H9 (cell line): ENCODE measurements around the gene CHDH. TPM values are rescaled to one million over a fixed set of nuclear protein-coding genes. Genes with fewer than 3 reads are reported as not detected.

Experiments used
- DNase-seq: peaks from one replicate; pipeline ENCODE4 v3.0.0-alpha.2; 2017
- H2AFZ ChIP-seq: one replicate; pipeline ENCODE4 v1.6.1; 2013; ENCODE audit warnings: mild to moderate bottlenecking, low read length, control low read depth, moderate library complexity
- H2AK5ac ChIP-seq: 2 replicates; pipeline ENCODE4 v1.6.1; 2013; ENCODE audit warnings: low read length, control low read depth, mixed read lengths; ENCODE audit not compliant: insufficient read length
- H2BK120ac ChIP-seq: one replicate; pipeline ENCODE4 v1.6.1; 2013; ENCODE audit warnings: low read depth, mild to moderate bottlenecking, low read length, control low read depth, inconsistent platforms; ENCODE audit not compliant: poor library complexity, severe bottlenecking
- H2BK12ac ChIP-seq: 2 replicates; pipeline ENCODE4 v1.6.1; 2013; ENCODE audit warnings: low read length, control low read depth, mixed read lengths, low read depth; ENCODE audit not compliant: insufficient read length
- H2BK15ac ChIP-seq: 2 replicates; pipeline ENCODE4 v1.6.1; 2013; ENCODE audit warnings: low read depth, low read length, control low read depth
- H2BK20ac ChIP-seq: one replicate; pipeline ENCODE4 v1.6.1; 2013; ENCODE audit warnings: low read depth, mild to moderate bottlenecking, low read length, control low read depth, inconsistent platforms; ENCODE audit not compliant: poor library complexity, severe bottlenecking
- H2BK5ac ChIP-seq: 2 replicates; pipeline ENCODE4 v1.6.1; 2013; ENCODE audit warnings: low read length, control low read depth, mixed read lengths; ENCODE audit not compliant: insufficient read length
- H3K14ac ChIP-seq: 2 replicates; pipeline ENCODE4 v1.6.1; 2013; ENCODE audit warnings: low read length, control low read depth; ENCODE audit not compliant: insufficient read depth
- H3K18ac ChIP-seq: 2 replicates; pipeline ENCODE4 v1.6.1; 2013; ENCODE audit warnings: low read depth, mild to moderate bottlenecking, mixed read lengths, low read length, control low read depth; ENCODE audit not compliant: insufficient read length
- H3K23ac ChIP-seq: 2 replicates; pipeline ENCODE4 v1.6.1; 2013; ENCODE audit warnings: low read length, control low read depth, mixed read lengths, low read depth; ENCODE audit not compliant: insufficient read length
- H3K23me2 ChIP-seq: 2 replicates; pipeline ENCODE4 v1.6.1; 2013; ENCODE audit warnings: low read depth, mild to moderate bottlenecking, mixed read lengths, low read length, control low read depth; ENCODE audit not compliant: insufficient read length, poor library complexity, severe bottlenecking
- H3K27ac ChIP-seq: 2 replicates; pipeline ENCODE4 v1.5.1; 2013; ENCODE audit warnings: low read length, control low read depth, mixed read lengths, low read depth; ENCODE audit not compliant: insufficient read length
- H3K27me3 ChIP-seq: 2 replicates; pipeline ENCODE4 v1.6.1; 2013; ENCODE audit warnings: low read length, control low read depth, inconsistent platforms; ENCODE audit not compliant: insufficient read depth
- H3K4ac ChIP-seq: 2 replicates; pipeline ENCODE4 v1.6.1; 2013; ENCODE audit warnings: low read depth, mild to moderate bottlenecking, control low read depth, inconsistent platforms, low read length, moderate library complexity
- H3K4me1 ChIP-seq: 2 replicates; pipeline ENCODE4 v1.6.1; 2013; ENCODE audit warnings: low read length, control low read depth, inconsistent platforms; ENCODE audit not compliant: insufficient read depth
- H3K4me2 ChIP-seq: 2 replicates; pipeline ENCODE4 v1.6.1; 2013; ENCODE audit warnings: low read length, control low read depth, mixed read lengths; ENCODE audit not compliant: insufficient read length, insufficient read depth
- H3K56ac ChIP-seq: 2 replicates; pipeline ENCODE4 v1.6.1; 2013; ENCODE audit warnings: low read depth, mild to moderate bottlenecking, mixed read lengths, low read length, control low read depth; ENCODE audit not compliant: insufficient read length
- H3K79me1 ChIP-seq: 2 replicates; pipeline ENCODE4 v1.6.1; 2013; ENCODE audit warnings: low read depth, mild to moderate bottlenecking, moderate library complexity, low read length, control low read depth, inconsistent platforms; ENCODE audit not compliant: insufficient read depth, poor library complexity, severe bottlenecking
- H3K79me2 ChIP-seq: 2 replicates; pipeline ENCODE4 v1.6.1; 2013; ENCODE audit warnings: low read length, control low read depth, inconsistent platforms; ENCODE audit not compliant: insufficient read depth
- H3K9ac ChIP-seq: 2 replicates; pipeline ENCODE4 v1.6.1; 2013; ENCODE audit warnings: low read length, control low read depth, mixed read lengths; ENCODE audit not compliant: insufficient read length; ENCODE audit errors: extremely low read depth
- H3K9me3 ChIP-seq: one replicate; pipeline ENCODE4 v1.6.1; 2013; ENCODE audit warnings: low read depth, low read length, inconsistent platforms; ENCODE audit not compliant: control insufficient read depth
- H3T11ph ChIP-seq: one replicate; pipeline ENCODE4 v1.6.1; 2013; ENCODE audit warnings: mild to moderate bottlenecking, low read length, control low read depth, inconsistent platforms
- H4K20me1 ChIP-seq: one replicate; pipeline ENCODE4 v1.6.1; 2013; ENCODE audit not compliant: control insufficient read depth, insufficient read length, insufficient read depth
- H4K5ac ChIP-seq: 2 replicates; pipeline ENCODE4 v1.6.1; 2013; ENCODE audit warnings: low read depth, mild to moderate bottlenecking, mixed read lengths, low read length, control low read depth; ENCODE audit not compliant: insufficient read length
- H4K8ac ChIP-seq: replicated peaks from 2 replicates; pipeline ENCODE4 v1.6.1; 2013; ENCODE audit warnings: low read length, control low read depth, mixed read lengths, low read depth; ENCODE audit not compliant: insufficient read length
- H4K91ac ChIP-seq: 2 replicates; pipeline ENCODE4 v1.6.1; 2013; ENCODE audit warnings: low read depth, mild to moderate bottlenecking, moderate library complexity, mixed read lengths, low read length, control low read depth; ENCODE audit not compliant: insufficient read length
- H3K27ac Mint-ChIP-seq, 3 experiments: 2 replicates in 2 of 3; 3 replicates in 1 of 3; pipeline ENCODE4 v1.8.0; 2020 to 2021; ENCODE audit warnings: mixed read lengths in 3 of 3, mild to moderate bottlenecking in 1 of 3, moderate library complexity in 1 of 3
- H3K27me3 Mint-ChIP-seq: 2 replicates; pipeline ENCODE4 v1.8.0; 2021; ENCODE audit warnings: low read depth, mild to moderate bottlenecking, moderate library complexity, mixed read lengths
- H3K36me3 Mint-ChIP-seq, 3 experiments: 2 replicates in 2 of 3; 3 replicates in 1 of 3; pipeline ENCODE4 v1.8.0; 2020 to 2021; ENCODE audit warnings: low read depth in 3 of 3, mixed read lengths in 3 of 3; ENCODE audit not compliant: insufficient read depth in 1 of 3
- H3K4me1 Mint-ChIP-seq, 2 experiments: 2 replicates each; pipeline ENCODE4 v1.8.0; 2020; ENCODE audit warnings: mixed read lengths in 2 of 2
- H3K4me3 Mint-ChIP-seq, 2 experiments: 2 replicates in 1 of 2; 3 replicates in 1 of 2; pipeline ENCODE4 v1.8.0; 2020 to 2021; ENCODE audit warnings: mild to moderate bottlenecking in 2 of 2, mixed read lengths in 2 of 2, moderate library complexity in 1 of 2
- H3K9me3 Mint-ChIP-seq, 2 experiments: 2 replicates in 1 of 2; 3 replicates in 1 of 2; pipeline ENCODE4 v1.8.0; 2020; ENCODE audit warnings: mild to moderate bottlenecking in 2 of 2, mixed read lengths in 2 of 2, moderate library complexity in 1 of 2
- WGBS: extraction: QIAGEN DNeasy Blood & Tissue Kit; methylation state at CpG from one replicate; pipeline ENCODE4 v1.1.7; 2013; ENCODE audit warnings: missing lambda C conversion rate, low lambda C conversion rate, mixed read lengths; ENCODE audit not compliant: insufficient read length; ENCODE audit errors: extremely low coverage; 5-methylcytosine and 5-hydroxymethylcytosine counted together
- total RNA-seq: library from RNA; stranded (reverse); gene quantifications from 2 replicates; pipeline ENCODE4 v1.2.1, GENCODE V29; 2021
- TF ChIP-seq, protein P1 (sequence below): fragments of 200-600 bp; sonication (generic); conservative IDR thresholded peaks from 3 replicates; pipeline ENCODE4 v1.8.0; 2021; ENCODE audit warnings: antibody characterized with exemption, mild to moderate bottlenecking

CHDH gene
- total RNA-seq, 1 experiment from 2014 or later = 11.0 TPM

DNA sequence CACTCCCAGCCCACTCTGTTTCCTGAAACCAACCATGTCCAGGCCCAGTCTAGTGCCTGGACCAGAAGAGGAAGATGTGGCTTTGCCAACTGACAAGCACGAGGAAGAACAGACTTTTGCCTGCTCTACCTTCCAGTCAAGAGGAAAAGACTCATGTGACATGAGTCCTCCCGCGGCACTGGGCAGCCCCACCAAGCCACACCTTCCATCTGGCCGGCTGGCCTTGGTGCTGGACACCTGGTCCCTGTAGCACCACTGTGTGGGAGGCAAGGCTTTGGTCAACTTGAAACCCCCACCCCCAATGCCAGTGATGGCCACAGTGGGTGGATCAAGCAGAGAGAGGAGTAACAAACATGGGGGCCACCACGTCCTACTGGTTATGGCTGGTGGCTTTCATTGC is 12.5 kb downstream of the CHDH start:
- TF ChIP-seq, protein P1, sequence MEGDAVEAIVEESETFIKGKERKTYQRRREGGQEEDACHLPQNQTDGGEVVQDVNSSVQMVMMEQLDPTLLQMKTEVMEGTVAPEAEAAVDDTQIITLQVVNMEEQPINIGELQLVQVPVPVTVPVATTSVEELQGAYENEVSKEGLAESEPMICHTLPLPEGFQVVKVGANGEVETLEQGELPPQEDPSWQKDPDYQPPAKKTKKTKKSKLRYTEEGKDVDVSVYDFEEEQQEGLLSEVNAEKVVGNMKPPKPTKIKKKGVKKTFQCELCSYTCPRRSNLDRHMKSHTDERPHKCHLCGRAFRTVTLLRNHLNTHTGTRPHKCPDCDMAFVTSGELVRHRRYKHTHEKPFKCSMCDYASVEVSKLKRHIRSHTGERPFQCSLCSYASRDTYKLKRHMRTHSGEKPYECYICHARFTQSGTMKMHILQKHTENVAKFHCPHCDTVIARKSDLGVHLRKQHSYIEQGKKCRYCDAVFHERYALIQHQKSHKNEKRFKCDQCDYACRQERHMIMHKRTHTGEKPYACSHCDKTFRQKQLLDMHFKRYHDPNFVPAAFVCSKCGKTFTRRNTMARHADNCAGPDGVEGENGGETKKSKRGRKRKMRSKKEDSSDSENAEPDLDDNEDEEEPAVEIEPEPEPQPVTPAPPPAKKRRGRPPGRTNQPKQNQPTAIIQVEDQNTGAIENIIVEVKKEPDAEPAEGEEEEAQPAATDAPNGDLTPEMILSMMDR = no peak
- H2BK20ac ChIP-seq = no peak overlapping the region
- H2AK5ac ChIP-seq = no peak overlapping the region
- Mint-ChIP-seq H3K9me3 (no peaks in the 10 kb centered on the region), H3K4me3 (no peak overlapping the region), H3K36me3 (peaks cover 0 to 15% (median 0%) of the 10 kb centered on the region in 3 experiments; a peak in 6 of 7 replicates), H3K27ac (no peak overlapping the region), H3K4me1 (peaks cover 0 to 4% of the 10 kb centered on the region in 2 experiments; a peak in 1 of 4 replicates), H3K27me3 (no peaks in the 10 kb centered on the region)
- H3K79me2 ChIP-seq = no peaks in the 10 kb centered on the region
- H2AFZ ChIP-seq = no peak overlapping the region
- H3K14ac ChIP-seq = no peak overlapping the region
- no peak overlapping the region for H4K91ac ChIP-seq
- H3K9ac ChIP-seq = no peak overlapping the region
- H2BK5ac ChIP-seq = no peak overlapping the region
- no peaks in the 10 kb centered on the region for H3K9me3 ChIP-seq
- no peak overlapping the region for H3K18ac ChIP-seq
- WGBS = no CpG with 5 or more reads among the region's 5 CpGs
- no peaks in the 10 kb centered on the region for H3K4me1 ChIP-seq
- no peak overlapping the region for H4K5ac ChIP-seq
- DNase-seq = no peak
- H2BK120ac ChIP-seq = no peak overlapping the region
- no peak overlapping the region for H2BK15ac ChIP-seq
- H3K27ac ChIP-seq = no peak overlapping the region
- H3T11ph ChIP-seq = no peak overlapping the region
- H3K23me2 ChIP-seq = no peaks in the 10 kb centered on the region
- H3K56ac ChIP-seq = no peak overlapping the region
- no peak overlapping the region for H4K8ac ChIP-seq
- no peak overlapping the region for H2BK12ac ChIP-seq
- H3K23ac ChIP-seq = no peak overlapping the region
- no peaks in the 10 kb centered on the region for H4K20me1 ChIP-seq
- no peaks in the 10 kb centered on the region for H3K27me3 ChIP-seq
- no peaks in the 10 kb centered on the region for H3K79me1 ChIP-seq
- no peak overlapping the region for H3K4me2 ChIP-seq
- no peak overlapping the region for H3K4ac ChIP-seq
